Measurements from ENCODE around the gene EIF2S1. TPM values are rescaled to one million over a fixed set of nuclear protein-coding genes. Genes with fewer than 3 reads are reported as not detected.

The EIF2S1 gene
- total RNA-seq, 1 donor from 2014 or later = 88.3 TPM

DNA sequence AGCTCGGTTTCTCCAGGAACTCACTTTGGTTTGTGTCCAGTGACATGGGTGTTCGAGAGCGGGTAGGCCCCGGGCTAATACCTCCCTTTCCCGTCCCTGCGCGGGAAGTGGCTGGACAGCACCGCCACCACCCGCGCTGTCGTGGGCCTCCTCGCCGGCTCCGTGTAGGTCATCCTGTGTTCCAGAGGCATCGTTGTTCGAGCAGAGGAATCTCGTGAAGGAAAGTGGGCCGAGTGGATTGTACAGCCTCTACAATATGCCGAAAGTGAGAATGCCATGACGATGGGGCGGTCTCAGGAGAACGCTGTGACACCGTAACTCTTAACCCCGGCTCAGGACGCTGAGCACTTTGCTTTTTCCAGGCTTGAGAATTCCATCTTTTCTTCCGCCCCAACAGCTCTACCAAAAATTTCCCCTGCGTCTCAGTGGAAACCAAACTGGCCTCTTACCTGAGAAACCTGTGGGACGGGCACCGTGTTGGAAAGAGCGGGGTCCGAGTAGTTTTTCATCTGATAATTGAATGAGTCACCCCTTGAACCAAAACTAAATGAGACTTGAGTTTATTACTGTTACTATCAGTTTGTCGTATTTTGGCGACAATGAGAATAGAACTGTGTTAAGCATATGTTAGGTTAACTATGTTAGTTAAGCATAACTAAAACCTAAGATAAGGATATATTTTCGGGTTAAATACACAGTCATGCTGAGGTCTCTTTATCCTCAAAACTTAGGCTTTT, 510 bp downstream of the EIF2S1 start:
- Mint-ChIP-seq H3K27me3 (ENCODE audit: low read depth) (no peaks in the 10 kb centered on the region), H3K9me3 (ENCODE audit: low read depth) (no peaks in the 10 kb centered on the region), H3K27ac (ENCODE audit: unreplicated experiment) (peak overlapping the region; percentile 100), H3K4me1 (ENCODE audit: low read depth) (peaks cover 62% of the 10 kb centered on the region), H3K36me3 (ENCODE audit: low read depth) (peaks cover 3% of the 10 kb centered on the region), H3K4me3 (ENCODE audit: unreplicated experiment) (peak overlapping the region; percentile 97)
- TF ChIP-seq CTCF (IDR thresholded peaks at IDR 0.05) = no peak
- no peak for DNase-seq (ENCODE audit: low spot score)

- no peaks in the 10 kb centered on the region for H3K9me3 Mint-ChIP-seq (ENCODE audit: low read depth)
- H3K4me1 Mint-ChIP-seq (ENCODE audit: low read depth) = peaks cover 28% of the 10 kb centered on the region
- peaks cover 20% of the 10 kb centered on the region for H3K36me3 Mint-ChIP-seq (ENCODE audit: low read depth)
- no peak overlapping the region for H3K4me3 Mint-ChIP-seq (ENCODE audit: unreplicated experiment)
- no peak overlapping the region for H3K27ac Mint-ChIP-seq (ENCODE audit: unreplicated experiment)
- no peak for DNase-seq (ENCODE audit: low spot score)
- no peaks in the 10 kb centered on the region for H3K27me3 Mint-ChIP-seq (ENCODE audit: low read depth)
- TF ChIP-seq CTCF (IDR thresholded peaks at IDR 0.05) = no peak
Observed at GRCh38 chr14:67365476-67365875, 5.3 kb downstream of the EIF2S1 start.

- no peak overlapping the region for H3K4me3 Mint-ChIP-seq (ENCODE audit: unreplicated experiment)
- DNase-seq (ENCODE audit: low spot score) = no peak
- H3K9me3 Mint-ChIP-seq (ENCODE audit: low read depth) = no peaks in the 10 kb centered on the region
Observed at GRCh38 chr14:67370830-67371229, 10.7 kb downstream of the EIF2S1 start.

GRCh38 chr14:67371247-67372148, 11.4 kb downstream of the EIF2S1 start:
- Mint-ChIP-seq H3K36me3 (ENCODE audit: low read depth) (peaks cover 25% of the 10 kb centered on the region), H3K9me3 (ENCODE audit: low read depth) (no peaks in the 10 kb centered on the region), H3K27ac (ENCODE audit: unreplicated experiment) (no peak overlapping the region), H3K4me1 (ENCODE audit: low read depth) (no peaks in the 10 kb centered on the region), H3K27me3 (ENCODE audit: low read depth) (no peaks in the 10 kb centered on the region), H3K4me3 (ENCODE audit: unreplicated experiment) (no peak overlapping the region)
- DNase-seq (ENCODE audit: low spot score) = no peak
- no peak for TF ChIP-seq CTCF (IDR thresholded peaks at IDR 0.05)

More at GRCh38 chr14:67370830-67371229, 10.7 kb downstream of the EIF2S1 start:
- no peak for TF ChIP-seq CTCF (IDR thresholded peaks at IDR 0.05)
- Mint-ChIP-seq H3K27me3 (ENCODE audit: low read depth) (no peaks in the 10 kb centered on the region), H3K36me3 (ENCODE audit: low read depth) (peaks cover 25% of the 10 kb centered on the region), H3K4me1 (ENCODE audit: low read depth) (no peaks in the 10 kb centered on the region), H3K27ac (ENCODE audit: unreplicated experiment) (no peak overlapping the region)

GRCh38 chr14:67372833-67373232, 12.7 kb downstream of the EIF2S1 start:
- no peak overlapping the region for H3K4me3 Mint-ChIP-seq (ENCODE audit: unreplicated experiment)
- H3K27ac Mint-ChIP-seq (ENCODE audit: unreplicated experiment) = no peak overlapping the region
- DNase-seq (ENCODE audit: low spot score) = no peak
- TF ChIP-seq CTCF (IDR thresholded peaks at IDR 0.05) = no peak
- H3K27me3 Mint-ChIP-seq (ENCODE audit: low read depth) = no peaks in the 10 kb centered on the region
- H3K9me3 Mint-ChIP-seq (ENCODE audit: low read depth) = no peaks in the 10 kb centered on the region
- no peaks in the 10 kb centered on the region for H3K4me1 Mint-ChIP-seq (ENCODE audit: low read depth)
- H3K36me3 Mint-ChIP-seq (ENCODE audit: low read depth) = peaks cover 30% of the 10 kb centered on the region

Data from chondrocyte (in vitro differentiated cells).